Measurements from ENCODE around the gene FOXRED1.

FOXRED1 gene

DNA sequence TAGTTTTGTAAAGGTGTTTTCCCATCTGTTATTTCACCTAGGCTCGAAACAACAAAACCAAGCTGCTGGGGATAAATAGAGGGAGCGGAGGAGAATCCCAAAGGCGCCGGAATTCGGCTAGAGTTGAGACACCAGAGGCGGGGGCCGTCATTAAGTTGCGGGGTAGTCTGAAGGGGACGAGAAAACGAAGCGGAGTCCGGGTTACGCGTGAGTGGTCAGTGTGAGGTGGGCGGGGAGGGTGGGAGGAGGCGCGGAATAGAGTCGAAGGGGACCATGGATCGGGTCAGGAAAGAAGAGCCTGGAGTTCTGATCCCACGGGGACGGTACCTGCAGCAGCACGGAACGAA is 620 bp upstream of the FOXRED1 start:
- Histone ChIP-seq H3K4me1 (ENCODE audit: control extremely low read depth in 1 of 4, control insufficient read depth in 4 of 4, insufficient read depth in 4 of 4, low read length in 3 of 4) (peaks cover 7 to 19% (median 17%) of the 10 kb centered on the region in 4 experiments), H3K36me3 (ENCODE audit: control insufficient read depth in 4 of 4, insufficient read depth in 4 of 4, low read length in 3 of 4) (peaks cover 11 to 66% (median 40%) of the 10 kb centered on the region in 4 experiments), H3K27me3 (replicated peaks in 2 of 5; ENCODE audit: control insufficient read depth in 4 of 5, insufficient read depth in 5 of 5, low read length in 4 of 5) (no peaks in the 10 kb centered on the region), H3K27ac (ENCODE audit: insufficient read depth in 1 of 2, low read depth in 1 of 2, low read length in 2 of 2, poor library complexity in 1 of 2, severe bottlenecking in 2 of 2) (peak overlapping the region; percentile 89 to 94), H3K9me3 (ENCODE audit: control extremely low read depth in 1 of 5, control insufficient read depth in 4 of 5, insufficient read depth in 2 of 5, low read depth in 1 of 5, low read length in 4 of 5) (no peaks in the 10 kb centered on the region), H3K4me3 (ENCODE audit: control insufficient read depth in 1 of 7, extremely low read depth in 1 of 7, insufficient read depth in 4 of 7, low read depth in 2 of 7, low read length in 6 of 7) (peak overlapping the region; percentile 87 to 99 (median 97))
- WGBS (ENCODE audit: insufficient coverage), result 0% methylated on average over 12 of the region's 23 CpGs
- DNase-seq, result no peak
- ChIA-PET CTCF (no interaction called here), POLR2A (interaction anchor here (1.0 to 1.6 kb wide), 3 partner anchors 10 to 56 kb away, joined by 3 to 7 read pairs (median 4); partner anchors contain the start of genes FAM118B and TIRAP)

DNA sequence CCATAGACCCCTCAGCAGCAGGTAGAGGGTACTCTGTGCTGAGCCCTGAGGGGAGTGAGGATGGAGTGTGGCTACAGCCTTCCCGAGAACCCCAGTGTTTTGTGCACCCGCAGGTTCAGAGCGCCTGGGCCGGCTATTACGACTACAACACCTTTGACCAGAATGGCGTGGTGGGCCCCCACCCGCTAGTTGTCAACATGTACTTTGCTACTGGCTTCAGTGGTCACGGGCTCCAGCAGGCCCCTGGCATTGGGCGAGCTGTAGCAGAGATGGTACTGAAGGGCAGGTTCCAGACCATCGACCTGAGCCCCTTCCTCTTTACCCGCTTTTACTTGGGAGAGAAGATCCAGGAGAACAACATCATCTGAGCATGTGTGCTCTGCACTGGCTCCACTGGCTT is 8.4 kb downstream of the FOXRED1 start:
- no peak for DNase-seq
- H3K36me3 ChIP-seq (ENCODE audit: control insufficient read depth in 4 of 4, insufficient read depth in 4 of 4, low read length in 3 of 4), result peaks cover 0 to 65% (median 38%) of the 10 kb centered on the region in 4 experiments

DNA sequence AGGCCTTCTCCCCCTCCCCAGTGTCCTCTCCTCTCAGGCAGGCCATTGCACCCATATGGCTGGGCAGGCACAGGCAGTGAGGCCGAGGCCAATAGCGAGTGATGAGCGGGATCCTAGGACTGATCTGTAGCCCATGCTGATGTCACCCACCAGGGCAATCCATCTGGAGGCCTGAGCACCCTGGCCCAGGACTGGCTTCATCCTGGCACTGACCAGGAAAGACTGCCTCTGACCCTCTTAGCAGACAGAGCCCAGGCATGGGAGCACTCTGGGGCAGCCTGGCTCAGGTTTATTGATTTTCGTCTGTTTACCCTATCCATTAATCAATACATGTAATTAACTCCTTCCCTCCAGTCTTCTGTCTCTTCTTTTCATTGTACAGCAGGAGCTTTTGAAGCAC is 8.8 kb downstream of the FOXRED1 start:
- H3K27me3 ChIP-seq (replicated peaks in 2 of 5; ENCODE audit: control insufficient read depth in 4 of 5, insufficient read depth in 5 of 5, low read length in 4 of 5), result no peaks in the 10 kb centered on the region
- no peak overlapping the region for H3K27ac ChIP-seq (ENCODE audit: insufficient read depth in 1 of 2, low read depth in 1 of 2, low read length in 2 of 2, poor library complexity in 1 of 2, severe bottlenecking in 2 of 2)
- H3K4me3 ChIP-seq (ENCODE audit: control insufficient read depth in 1 of 7, extremely low read depth in 1 of 7, insufficient read depth in 4 of 7, low read depth in 2 of 7, low read length in 6 of 7), result no peak overlapping the region
- H3K36me3 ChIP-seq (ENCODE audit: control insufficient read depth in 4 of 4, insufficient read depth in 4 of 4, low read length in 3 of 4), result peaks cover 0 to 60% (median 37%) of the 10 kb centered on the region in 4 experiments
- no peaks in the 10 kb centered on the region for H3K9me3 ChIP-seq (ENCODE audit: control extremely low read depth in 1 of 5, control insufficient read depth in 4 of 5, insufficient read depth in 2 of 5, low read depth in 1 of 5, low read length in 4 of 5)
- POLR2A ChIA-PET, result interaction anchor here (1.5 kb wide), 1 partner anchor 10 kb away, joined by 3 read pairs; the partner anchor contains the start of gene SRPRA
- H3K4me1 ChIP-seq (ENCODE audit: control extremely low read depth in 1 of 4, control insufficient read depth in 4 of 4, insufficient read depth in 4 of 4, low read length in 3 of 4), result peaks cover 2 to 26% (median 22%) of the 10 kb centered on the region in 4 experiments
- 100% methylated on average over 3 of the region's 4 CpGs for WGBS (ENCODE audit: insufficient coverage)
- CTCF ChIA-PET, result interaction anchor here (0.6 kb wide), 1 partner anchor 15 kb away, joined by 3 read pairs; no protein-coding TSS in a partner anchor
- no peak for DNase-seq

More for the DNA sequence above, 8.4 kb downstream of the FOXRED1 start:
- ChIA-PET POLR2A (no interaction called here), CTCF (interaction anchor here (1.2 kb wide), 1 partner anchor 10 kb away, joined by 3 read pairs; no protein-coding TSS in a partner anchor)
- 95% methylated on average over 10 of the region's 11 CpGs for WGBS (ENCODE audit: insufficient coverage)
- H3K27ac ChIP-seq (ENCODE audit: insufficient read depth in 1 of 2, low read depth in 1 of 2, low read length in 2 of 2, poor library complexity in 1 of 2, severe bottlenecking in 2 of 2), result no peak overlapping the region
- H3K4me3 ChIP-seq (ENCODE audit: control insufficient read depth in 1 of 7, extremely low read depth in 1 of 7, insufficient read depth in 4 of 7, low read depth in 2 of 7, low read length in 6 of 7), result no peak overlapping the region
- no peaks in the 10 kb centered on the region for H3K27me3 ChIP-seq (replicated peaks in 2 of 5; ENCODE audit: control insufficient read depth in 4 of 5, insufficient read depth in 5 of 5, low read length in 4 of 5)
- H3K9me3 ChIP-seq (ENCODE audit: control extremely low read depth in 1 of 5, control insufficient read depth in 4 of 5, insufficient read depth in 2 of 5, low read depth in 1 of 5, low read length in 4 of 5), result no peaks in the 10 kb centered on the region
- peaks cover 2 to 23% (median 18%) of the 10 kb centered on the region in 4 experiments for H3K4me1 ChIP-seq (ENCODE audit: control extremely low read depth in 1 of 4, control insufficient read depth in 4 of 4, insufficient read depth in 4 of 4, low read length in 3 of 4)

DNA sequence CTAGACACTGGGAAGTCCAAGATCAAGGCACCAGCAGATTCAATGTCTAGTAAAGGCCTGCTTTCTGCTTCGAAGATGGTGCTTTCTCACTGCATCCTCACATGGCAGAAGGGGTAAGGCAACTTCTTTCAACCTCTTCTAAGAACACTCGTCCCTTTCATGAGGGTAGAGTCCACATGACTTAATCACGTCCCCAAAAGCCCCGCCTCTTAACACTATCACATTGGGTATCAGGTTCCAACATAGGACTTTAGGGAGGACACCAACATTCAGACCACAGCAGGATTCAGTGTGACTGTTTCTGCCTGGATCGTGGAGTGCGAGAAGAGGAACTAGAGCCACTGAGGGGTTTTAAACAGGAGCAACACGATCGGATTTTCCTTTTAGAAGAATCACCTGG is 10.2 kb downstream of the FOXRED1 start:
- Histone ChIP-seq H3K27me3 (replicated peaks in 2 of 5; ENCODE audit: control insufficient read depth in 4 of 5, insufficient read depth in 5 of 5, low read length in 4 of 5) (no peaks in the 10 kb centered on the region), H3K4me3 (ENCODE audit: control insufficient read depth in 1 of 7, extremely low read depth in 1 of 7, insufficient read depth in 4 of 7, low read depth in 2 of 7, low read length in 6 of 7) (no peak overlapping the region), H3K27ac (ENCODE audit: insufficient read depth in 1 of 2, low read depth in 1 of 2, low read length in 2 of 2, poor library complexity in 1 of 2, severe bottlenecking in 2 of 2) (no peak overlapping the region), H3K36me3 (ENCODE audit: control insufficient read depth in 4 of 4, insufficient read depth in 4 of 4, low read length in 3 of 4) (peaks cover 0 to 46% (median 26%) of the 10 kb centered on the region in 4 experiments), H3K9me3 (ENCODE audit: control extremely low read depth in 1 of 5, control insufficient read depth in 4 of 5, insufficient read depth in 2 of 5, low read depth in 1 of 5, low read length in 4 of 5) (no peaks in the 10 kb centered on the region), H3K4me1 (ENCODE audit: control extremely low read depth in 1 of 4, control insufficient read depth in 4 of 4, insufficient read depth in 4 of 4, low read length in 3 of 4) (peaks cover 2 to 35% (median 30%) of the 10 kb centered on the region in 4 experiments)
- POLR2A ChIA-PET, result interaction anchor here (1.5 kb wide), 1 partner anchor 11 kb away, joined by 3 read pairs; the partner anchor contains the start of gene SRPRA
- DNase-seq, result no peak
- 98% methylated on average over 7 of the region's 8 CpGs for WGBS (ENCODE audit: insufficient coverage)
- CTCF ChIA-PET, result no interaction called here

DNA sequence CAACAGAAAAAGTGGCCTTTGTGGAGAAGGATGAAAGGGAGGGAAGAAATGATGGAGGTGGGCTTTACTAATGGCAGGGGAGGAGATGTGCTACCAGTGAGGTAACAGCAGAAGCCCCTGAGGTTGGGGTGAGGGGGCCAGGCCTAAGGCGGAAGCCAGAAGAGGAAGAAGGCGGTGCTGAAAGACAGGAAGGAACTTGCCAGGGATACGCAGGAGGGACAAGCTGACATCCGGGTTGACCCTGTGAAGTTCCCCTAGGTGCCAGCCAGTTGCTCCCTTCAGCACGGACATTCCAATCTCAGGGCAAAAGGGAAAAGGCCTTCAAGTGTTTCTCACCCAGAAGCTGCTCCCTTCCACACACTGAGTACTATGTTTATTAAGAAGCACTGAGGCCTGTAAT is 11.6 kb downstream of the FOXRED1 start:
- ChIA-PET POLR2A (no interaction called here), CTCF (interaction anchor here (1.1 to 1.4 kb wide), 2 partner anchors 11 to 30 kb away, joined by 4 to 6 read pairs; partner anchors contain the start of gene FOXRED1)
- peak in 2 of 3 donors; percentile 23 to 43 for DNase-seq
- H3K4me3 ChIP-seq (ENCODE audit: control insufficient read depth in 1 of 7, extremely low read depth in 1 of 7, insufficient read depth in 4 of 7, low read depth in 2 of 7, low read length in 6 of 7), result peak overlapping the region in 1 of 7 experiments; percentile 24
- H3K4me1 ChIP-seq (ENCODE audit: control extremely low read depth in 1 of 4, control insufficient read depth in 4 of 4, insufficient read depth in 4 of 4, low read length in 3 of 4), result peaks cover 2 to 37% (median 30%) of the 10 kb centered on the region in 4 experiments
- 7% methylated on average over 5 of the region's 5 CpGs for WGBS (ENCODE audit: insufficient coverage)
- no peaks in the 10 kb centered on the region for H3K9me3 ChIP-seq (ENCODE audit: control extremely low read depth in 1 of 5, control insufficient read depth in 4 of 5, insufficient read depth in 2 of 5, low read depth in 1 of 5, low read length in 4 of 5)
- H3K27ac ChIP-seq (ENCODE audit: insufficient read depth in 1 of 2, low read depth in 1 of 2, low read length in 2 of 2, poor library complexity in 1 of 2, severe bottlenecking in 2 of 2), result no peak overlapping the region
- no peaks in the 10 kb centered on the region for H3K27me3 ChIP-seq (replicated peaks in 2 of 5; ENCODE audit: control insufficient read depth in 4 of 5, insufficient read depth in 5 of 5, low read length in 4 of 5)
- H3K36me3 ChIP-seq (ENCODE audit: control insufficient read depth in 4 of 4, insufficient read depth in 4 of 4, low read length in 3 of 4), result peaks cover 0 to 34% (median 15%) of the 10 kb centered on the region in 4 experiments

DNA sequence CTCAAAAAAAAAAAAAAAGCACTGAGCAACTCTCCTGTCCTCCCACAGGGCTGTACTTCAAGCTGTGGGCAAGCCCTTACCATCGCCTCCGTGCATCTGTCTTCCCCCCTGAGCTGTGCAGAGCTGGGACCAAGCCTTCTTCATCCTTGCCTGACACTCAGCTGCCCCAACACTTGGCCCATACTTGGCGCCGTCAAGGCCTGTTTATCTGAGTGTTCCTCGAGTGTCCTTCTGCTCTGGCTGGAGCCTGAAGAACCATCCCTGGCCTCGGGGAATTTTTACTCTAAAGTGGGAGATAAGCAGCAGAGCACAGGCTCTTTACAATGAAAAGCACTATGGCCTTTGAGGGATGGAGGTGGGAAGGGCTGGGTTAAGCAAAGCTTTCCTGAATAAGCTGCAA is 12.3 kb downstream of the FOXRED1 start:
- H3K4me1 ChIP-seq (ENCODE audit: control extremely low read depth in 1 of 4, control insufficient read depth in 4 of 4, insufficient read depth in 4 of 4, low read length in 3 of 4), result peaks cover 2 to 37% (median 30%) of the 10 kb centered on the region in 4 experiments
- POLR2A ChIA-PET, result no interaction called here
- H3K36me3 ChIP-seq (ENCODE audit: control insufficient read depth in 4 of 4, insufficient read depth in 4 of 4, low read length in 3 of 4), result peaks cover 0 to 27% (median 9%) of the 10 kb centered on the region in 4 experiments
- DNase-seq, result no peak
- CTCF ChIA-PET, result interaction anchor here (0.7 to 1.4 kb wide), 5 partner anchors 9 to 29 kb away, joined by 3 to 6 read pairs (median 4); partner anchors contain the start of gene FOXRED1
- WGBS (ENCODE audit: insufficient coverage), result 97% methylated on average over 6 of the region's 6 CpGs
- H3K27me3 ChIP-seq (replicated peaks in 2 of 5; ENCODE audit: control insufficient read depth in 4 of 5, insufficient read depth in 5 of 5, low read length in 4 of 5), result no peaks in the 10 kb centered on the region
- no peak overlapping the region for H3K4me3 ChIP-seq (ENCODE audit: control insufficient read depth in 1 of 7, extremely low read depth in 1 of 7, insufficient read depth in 4 of 7, low read depth in 2 of 7, low read length in 6 of 7)
- no peaks in the 10 kb centered on the region for H3K9me3 ChIP-seq (ENCODE audit: control extremely low read depth in 1 of 5, control insufficient read depth in 4 of 5, insufficient read depth in 2 of 5, low read depth in 1 of 5, low read length in 4 of 5)
- no peak overlapping the region for H3K27ac ChIP-seq (ENCODE audit: insufficient read depth in 1 of 2, low read depth in 1 of 2, low read length in 2 of 2, poor library complexity in 1 of 2, severe bottlenecking in 2 of 2)

DNA sequence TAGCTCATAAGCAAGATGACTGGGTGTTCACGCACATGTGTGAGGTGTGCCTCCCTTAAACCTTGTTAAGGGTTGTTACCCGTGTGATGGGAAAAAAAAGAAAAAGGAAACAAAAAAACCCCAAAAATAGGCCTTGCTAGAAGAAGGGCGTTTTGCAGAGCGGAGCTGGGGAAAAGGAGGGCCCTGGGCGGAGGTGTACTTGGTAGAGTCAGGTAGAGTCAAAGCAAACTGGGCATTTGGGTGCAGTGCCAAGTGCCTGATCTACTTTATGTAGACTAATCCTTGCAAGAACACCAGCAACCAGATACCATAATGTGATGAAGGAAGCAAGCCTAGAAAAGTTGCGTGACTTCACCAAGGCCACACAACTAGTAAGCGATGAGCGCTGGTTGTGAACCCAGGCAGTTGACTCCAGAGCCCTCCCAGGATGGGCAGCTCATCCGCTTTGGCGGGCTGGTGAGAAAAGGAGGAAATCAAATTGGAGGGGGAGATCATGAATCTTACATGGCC is 12.8 kb downstream of the FOXRED1 start:
- H3K27ac ChIP-seq (ENCODE audit: insufficient read depth in 1 of 2, low read depth in 1 of 2, low read length in 2 of 2, poor library complexity in 1 of 2, severe bottlenecking in 2 of 2), result no peak overlapping the region
- ChIA-PET CTCF (interaction anchor here (0.7 to 1.3 kb wide), 4 partner anchors 9 to 28 kb away, joined by 3 to 6 read pairs (median 4); no protein-coding TSS in a partner anchor), POLR2A (interaction anchor here (1.2 kb wide), 1 partner anchor 13 kb away, joined by 7 read pairs; the partner anchor contains the start of genes FOXRED1 and SRPRA)
- peaks cover 2 to 37% (median 30%) of the 10 kb centered on the region in 4 experiments for H3K4me1 ChIP-seq (ENCODE audit: control extremely low read depth in 1 of 4, control insufficient read depth in 4 of 4, insufficient read depth in 4 of 4, low read length in 3 of 4)
- no peaks in the 10 kb centered on the region for H3K9me3 ChIP-seq (ENCODE audit: control extremely low read depth in 1 of 5, control insufficient read depth in 4 of 5, insufficient read depth in 2 of 5, low read depth in 1 of 5, low read length in 4 of 5)
- peaks cover 0 to 25% (median 8%) of the 10 kb centered on the region in 4 experiments for H3K36me3 ChIP-seq (ENCODE audit: control insufficient read depth in 4 of 4, insufficient read depth in 4 of 4, low read length in 3 of 4)
- H3K27me3 ChIP-seq (replicated peaks in 2 of 5; ENCODE audit: control insufficient read depth in 4 of 5, insufficient read depth in 5 of 5, low read length in 4 of 5), result no peaks in the 10 kb centered on the region
- peak overlapping the region in 6 of 7 experiments; percentile 34 to 92 (median 82) for H3K4me3 ChIP-seq (ENCODE audit: control insufficient read depth in 1 of 7, extremely low read depth in 1 of 7, insufficient read depth in 4 of 7, low read depth in 2 of 7, low read length in 6 of 7)
- WGBS (ENCODE audit: insufficient coverage), result 94% methylated on average over 6 of the region's 10 CpGs
- DNase-seq, result no peak
